WTC11 (cell line): Measurements from ENCODE around the gene RCL1. TPM values are rescaled to one million over a fixed set of nuclear protein-coding genes. Genes with fewer than 3 reads are reported as not detected.
"Not testable (repeated sequence)": the region's sequence is repeated elsewhere in the genome, so short reads cannot be mapped to it uniquely, and the experiment has no call there.

Experiments used
- ATAC-seq: fragments of 200-7000 bp; cut with Tn5 transposase; 2 replicates; pipeline ENCODE4 v1.10.0; 2021; ENCODE audit warnings: mild to moderate bottlenecking, moderate library complexity
- CTCF ChIA-PET: fragments of 300-600 bp; sonication (Branson Sonifier 250); formaldehyde crosslinking; loops from one replicate; lab custom pipeline; 2021; ENCODE audit warnings: antibody characterized with exemption; lab: Charles Lee
- POLR2A ChIA-PET: fragments of 350-600 bp; sonication (Branson Sonifier 250); formaldehyde crosslinking; loops from one replicate; lab custom pipeline; 2021; ENCODE audit warnings: antibody characterized with exemption; lab: Charles Lee
- DNase-seq: peaks from one replicate; pipeline ENCODE4 v3.0.0; 2021; ENCODE audit warnings: low spot score
- H3K27ac Mint-ChIP-seq: 2 replicates; pipeline ENCODE4 v1.8.0; 2021; ENCODE audit warnings: mixed read lengths
- H3K27me3 Mint-ChIP-seq: 2 replicates; pipeline ENCODE4 v1.8.0; 2021; ENCODE audit warnings: low read depth, mild to moderate bottlenecking, moderate library complexity, mixed read lengths
- H3K36me3 Mint-ChIP-seq: 2 replicates; pipeline ENCODE4 v1.8.0; 2021; ENCODE audit warnings: mixed read lengths
- H3K4me1 Mint-ChIP-seq: 2 replicates; pipeline ENCODE4 v1.8.0; 2022; ENCODE audit warnings: mixed read lengths
- H3K4me3 Mint-ChIP-seq: 2 replicates; pipeline ENCODE4 v1.8.0; 2021; ENCODE audit warnings: mild to moderate bottlenecking, moderate library complexity, mixed read lengths
- H3K9me3 Mint-ChIP-seq: 2 replicates; pipeline ENCODE4 v1.8.0; 2021; ENCODE audit warnings: mixed read lengths
- CBFB ChIP-seq: sonication (generic); formaldehyde crosslinking; IDR thresholded peaks from 2 replicates; pipeline ENCODE4 v1.8.1; 2022; ENCODE audit warnings: mild to moderate bottlenecking, low read depth, missing genetic modification reagents
- CTCF ChIP-seq: fragments of 200-600 bp; IDR thresholded peaks from 2 replicates; pipeline ENCODE4 v1.8.0; 2022; ENCODE audit warnings: antibody characterized with exemption
- E2F4 ChIP-seq: sonication (generic); formaldehyde crosslinking; IDR thresholded peaks from 2 replicates; pipeline ENCODE4 v1.8.1; 2022; ENCODE audit warnings: low read depth, mild to moderate bottlenecking, moderate library complexity, missing genetic modification reagents, borderline replicate concordance
- EMX1 ChIP-seq: fragments of 250-450 bp; sonication (Bioruptor Pico); IDR thresholded peaks from 2 replicates; pipeline ENCODE4 v1.8.0; 2021; ENCODE audit warnings: mild to moderate bottlenecking
- FOXJ3 ChIP-seq: sonication (generic); formaldehyde crosslinking; IDR thresholded peaks from 2 replicates; pipeline ENCODE4 v1.9.0; 2021; ENCODE audit warnings: missing genetic modification reagents, mild to moderate bottlenecking, borderline replicate concordance
- FOXK1 ChIP-seq: sonication (generic); formaldehyde crosslinking; IDR thresholded peaks from 2 replicates; pipeline ENCODE4 v1.8.0; 2022; ENCODE audit warnings: mild to moderate bottlenecking, moderate library complexity, missing genetic modification reagents
- GTF2I ChIP-seq: fragments of 250-450 bp; sonication (Bioruptor Pico); conservative IDR thresholded peaks from 2 replicates; pipeline ENCODE4 v1.4.0; 2021; ENCODE audit warnings: mild to moderate bottlenecking
- IRF2 ChIP-seq: sonication (generic); formaldehyde crosslinking; IDR thresholded peaks from 2 replicates; pipeline ENCODE4 v1.8.0; 2022; ENCODE audit warnings: low read depth, missing genetic modification reagents, borderline replicate concordance
- JAZF1 ChIP-seq: fragments of 250-450 bp; sonication (Bioruptor Pico); IDR thresholded peaks from 2 replicates; pipeline ENCODE4 v1.9.0; 2021; ENCODE audit warnings: moderate library complexity, mild to moderate bottlenecking, inconsistent platforms
- KAT7 ChIP-seq: sonication (generic); formaldehyde crosslinking; IDR thresholded peaks from 2 replicates; pipeline ENCODE4 v1.8.1; 2023; ENCODE audit warnings: missing genetic modification reagents, mild to moderate bottlenecking, borderline replicate concordance
- PREB ChIP-seq: sonication (generic); formaldehyde crosslinking; IDR thresholded peaks from 2 replicates; pipeline ENCODE4 v1.8.1; 2022; ENCODE audit warnings: mild to moderate bottlenecking, missing genetic modification reagents, moderate library complexity, borderline replicate concordance
- SOX15 ChIP-seq: fragments of 250-450 bp; sonication (Bioruptor Pico); IDR thresholded peaks from 2 replicates; pipeline ENCODE4 v1.9.0; 2021; ENCODE audit warnings: mild to moderate bottlenecking
- TEAD4 ChIP-seq: sonication (generic); formaldehyde crosslinking; IDR thresholded peaks from 2 replicates; pipeline ENCODE4 v1.8.0; 2022; ENCODE audit warnings: mild to moderate bottlenecking, missing genetic modification reagents
- ZBTB21 ChIP-seq: sonication (generic); formaldehyde crosslinking; IDR thresholded peaks from 2 replicates; pipeline ENCODE4 v1.8.1; 2023; ENCODE audit warnings: mild to moderate bottlenecking, missing genetic modification reagents, borderline replicate concordance
- ZNF263 ChIP-seq: sonication (generic); formaldehyde crosslinking; IDR thresholded peaks from 2 replicates; pipeline ENCODE4 v1.8.1; 2022; ENCODE audit warnings: low read depth, mild to moderate bottlenecking, moderate library complexity, missing genetic modification reagents
- ZNF396 ChIP-seq: fragments of 250-450 bp; sonication (Bioruptor Pico); IDR thresholded peaks from 2 replicates; pipeline ENCODE4 v1.8.0; 2021; ENCODE audit warnings: mild to moderate bottlenecking, moderate library complexity, borderline replicate concordance
- ZSCAN18 ChIP-seq: fragments of 250-450 bp; sonication (Bioruptor Pico); IDR thresholded peaks from 2 replicates; pipeline ENCODE4 v2.1.2; 2022; ENCODE audit warnings: mild to moderate bottlenecking, moderate library complexity
- total RNA-seq: library from RNA; stranded (reverse); gene quantifications from 3 replicates; pipeline ENCODE4 v1.2.3, GENCODE V29; 2021

RCL1 gene
- total RNA-seq, 1 experiment from 2014 or later, result 27.2 TPM

GRCh38 chr9:4748612-4749011 is 44.1 kb upstream of the RCL1 start:
- ChIA-PET CTCF (interaction anchor here (0.7 kb wide), 1 partner anchor 11 kb away, joined by 3 read pairs; no protein-coding TSS in a partner anchor), POLR2A (no interaction called here)
- no peak overlapping the region for H3K27ac Mint-ChIP-seq
- no peaks in the 10 kb centered on the region for H3K36me3 Mint-ChIP-seq
- TF ChIP-seq TEAD4 (CRISPR knock-in tag) (no peak), FOXJ3 (CRISPR knock-in tag) (no peak), KAT7 (CRISPR knock-in tag) (no peak), EMX1 (CRISPR knock-in tag) (no peak), ZBTB21 (CRISPR knock-in tag) (no peak), ZNF263 (CRISPR knock-in tag) (no peak), PREB (CRISPR knock-in tag) (no peak), FOXK1 (CRISPR knock-in tag) (no peak), JAZF1 (no peak)
- peaks cover 2% of the 10 kb centered on the region for H3K4me1 Mint-ChIP-seq
- ATAC-seq (no peak), DNase-seq (no peak)
- peaks cover 12% of the 10 kb centered on the region for H3K9me3 Mint-ChIP-seq
- H3K4me3 Mint-ChIP-seq, result no peak overlapping the region
- no peaks in the 10 kb centered on the region for H3K27me3 Mint-ChIP-seq

DNA sequence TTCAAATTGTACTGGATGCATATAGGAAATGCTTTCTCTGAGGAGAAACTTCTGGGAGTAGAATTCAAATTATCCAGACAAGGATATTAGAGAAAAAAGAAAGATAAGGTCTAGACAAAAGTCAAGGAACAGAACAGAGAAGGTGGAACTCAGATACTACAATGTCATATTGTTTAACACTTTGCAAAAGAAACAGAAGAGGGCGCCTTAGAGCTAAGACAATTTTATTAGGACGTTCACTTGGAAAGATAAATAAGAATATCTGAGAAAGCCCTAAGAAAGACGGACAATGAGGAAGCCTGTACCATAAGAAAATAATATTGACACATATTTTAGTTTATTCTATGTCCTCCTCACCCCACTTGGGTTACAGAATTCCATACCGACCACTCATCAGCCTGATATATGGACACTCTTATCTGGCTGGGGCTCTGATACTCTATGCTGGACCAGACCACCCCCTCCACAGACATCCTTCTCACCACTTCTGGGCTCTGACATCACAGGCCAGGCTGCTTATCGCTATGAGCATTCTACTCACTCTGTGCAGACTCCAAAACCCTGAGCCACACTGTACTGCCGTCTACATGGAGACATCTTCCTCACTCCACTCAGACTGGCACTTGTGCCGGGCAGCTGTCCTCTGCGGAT is 42.6 kb upstream of the RCL1 start:
- no peaks in the 10 kb centered on the region for H3K36me3 Mint-ChIP-seq
- POLR2A ChIA-PET, result interaction anchor here (0.6 kb wide), 1 partner anchor 235 kb away, joined by 3 read pairs; the partner anchor contains the start of gene JAK2
- CTCF ChIA-PET, result interaction anchor here (0.8 to 1.5 kb wide), 12 partner anchors 8 to 850 kb away, joined by 3 to 10 read pairs (median 4); partner anchors contain the start of gene AK3
- DNase-seq (no peak), ATAC-seq (peak; percentile 68)
- H3K9me3 Mint-ChIP-seq, result peaks cover 6% of the 10 kb centered on the region
- H3K27me3 Mint-ChIP-seq, result no peaks in the 10 kb centered on the region
- H3K4me3 Mint-ChIP-seq, result no peak overlapping the region
- no peak overlapping the region for H3K27ac Mint-ChIP-seq
- H3K4me1 Mint-ChIP-seq, result no peaks in the 10 kb centered on the region; the same call in 1 of the 2 replicates
- TF ChIP-seq CTCF, result peak; percentile 24; the same call in 1 of the 2 replicates
- no peak for TF ChIP-seq CBFB (CRISPR knock-in tag)
- TF ChIP-seq GTF2I (CRISPR knock-in tag), result no peak

- H3K4me3 Mint-ChIP-seq, H3K4me1 Mint-ChIP-seq, ATAC-seq, H3K27ac Mint-ChIP-seq, DNase-seq, H3K9me3 Mint-ChIP-seq, H3K36me3 Mint-ChIP-seq, POLR2A ChIA-PET, H3K27me3 Mint-ChIP-seq: not testable (repeated sequence)
- CTCF ChIA-PET, result interaction anchor here (1.0 to 1.5 kb wide), 3 partner anchors 43 to 232 kb away, joined by 3 to 4 read pairs (median 3); no protein-coding TSS in a partner anchor
Observed at GRCh38 chr9:4754530-4754929, 38.2 kb upstream of the RCL1 start.

DNA sequence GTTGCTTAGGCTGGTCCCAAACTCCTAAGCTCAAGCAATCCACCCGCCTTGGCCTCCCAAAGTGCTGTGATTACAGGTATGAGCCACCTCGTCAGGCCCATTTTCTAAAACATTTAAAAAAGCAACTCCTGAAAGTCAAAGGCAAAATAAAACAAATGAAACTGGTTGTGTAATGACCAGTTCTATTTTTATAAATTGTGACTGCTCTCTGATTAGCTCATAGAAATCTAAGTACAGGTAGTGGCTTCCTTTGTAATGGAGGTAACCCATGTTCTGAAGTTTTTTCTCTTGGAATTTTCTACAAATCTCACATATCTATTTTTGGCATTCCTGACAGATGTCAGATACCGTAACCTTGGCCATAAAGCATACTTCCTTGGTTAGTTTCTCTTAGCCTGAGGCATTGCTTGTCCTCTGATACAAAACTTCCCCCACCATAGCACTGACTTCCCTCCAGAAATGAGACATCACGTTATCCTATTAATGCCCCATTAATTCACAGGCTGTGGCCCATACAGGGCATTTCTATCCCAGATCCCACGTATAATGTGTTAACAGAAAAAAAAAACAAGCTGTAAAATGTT is 37.6 kb upstream of the RCL1 start:
- no peak for ATAC-seq
- ChIA-PET CTCF (interaction anchor here (1.0 to 1.5 kb wide), 2 partner anchors 42 to 231 kb away, joined by 3 read pairs; no protein-coding TSS in a partner anchor), POLR2A (no interaction called here)
- Mint-ChIP-seq H3K4me3 (no peak overlapping the region), H3K4me1 (no peaks in the 10 kb centered on the region; the same call in 1 of the 2 replicates), H3K27me3 (no peaks in the 10 kb centered on the region), H3K27ac (no peak overlapping the region), H3K36me3 (no peaks in the 10 kb centered on the region), H3K9me3 (peaks cover 6% of the 10 kb centered on the region)
- no peak for DNase-seq
- TF ChIP-seq PREB (CRISPR knock-in tag) (no peak), ZSCAN18 (CRISPR knock-in tag) (no peak), SOX15 (CRISPR knock-in tag) (no peak), IRF2 (no peak), JAZF1 (no peak), E2F4 (CRISPR knock-in tag) (no peak), ZNF396 (CRISPR knock-in tag) (no peak)
